IMR-90 (cell line): Measurements from ENCODE around the gene FGD3. TPM values are rescaled to one million over a fixed set of nuclear protein-coding genes. Genes with fewer than 3 reads are reported as not detected.

ENCODE experiments used
- ATAC-seq: fragments of 200-7000 bp; cut with Tn5 transposase; 2 replicates; pipeline ENCODE4 v1.9.1; 2020; ENCODE audit warnings: low read depth, mild to moderate bottlenecking, moderate library complexity
- Bru-seq: library from RNA; stranded (reverse); fragments of 400-500 nt; gene quantifications from one replicate; lab custom pipeline; 2021; lab: Mats Ljungman, UMichigan
- BruChase-seq, 2 experiments: library from RNA; stranded (reverse); fragments of 400-500 nt; gene quantifications; one replicate each; lab custom pipeline; 2021; lab: Mats Ljungman, UMichigan
- BruUV-seq: library from RNA; stranded (reverse); fragments of 400-500 nt; replicated peaks from 2 replicates; lab custom pipeline; 2021; lab: Mats Ljungman, UMichigan
- CTCF ChIA-PET: fragments of 300-600 bp; formaldehyde crosslinking; extraction: SDS; loops from one replicate; lab custom pipeline; 2021; ENCODE audit warnings: antibody characterized with exemption; lab: Yijun Ruan, JAX
- POLR2A ChIA-PET: fragments of 300-600 bp; sonication (Branson Sonifier 250); formaldehyde crosslinking; loops from one replicate; lab custom pipeline; 2022; ENCODE audit warnings: antibody characterized with exemption; ENCODE audit not compliant: unreplicated experiment; lab: Charles Lee
- DNase-seq: peaks from one replicate; pipeline ENCODE4 v3.0.0; 2013
- H2AFZ ChIP-seq: replicated peaks from 2 replicates; pipeline ENCODE3; 2013; ENCODE audit warnings: low read length, mild to moderate bottlenecking; ENCODE audit not compliant: poor library complexity
- H2AK5ac ChIP-seq: 2 replicates; pipeline ENCODE4 v1.6.1; 2013; ENCODE audit warnings: low read depth, low read length, inconsistent platforms
- H2AK9ac ChIP-seq: replicated peaks from 2 replicates; pipeline ENCODE3; 2013; ENCODE audit warnings: mild to moderate bottlenecking, low read depth, low read length, moderate library complexity; ENCODE audit not compliant: poor library complexity
- H2BK120ac ChIP-seq: 2 replicates; pipeline ENCODE4 v1.6.1; 2013; ENCODE audit warnings: low read depth, low read length, inconsistent platforms
- H2BK15ac ChIP-seq: 3 replicates; pipeline ENCODE4 v1.6.1; 2013; ENCODE audit warnings: low read depth, low read length, inconsistent platforms
- H2BK20ac ChIP-seq: 2 replicates; pipeline ENCODE4 v1.6.1; 2013; ENCODE audit warnings: low read depth, mild to moderate bottlenecking, inconsistent platforms, low read length, moderate library complexity
- H2BK5ac ChIP-seq: 2 replicates; pipeline ENCODE4 v1.6.1; 2013; ENCODE audit warnings: mild to moderate bottlenecking, low read depth, low read length, inconsistent platforms; ENCODE audit not compliant: poor library complexity, severe bottlenecking
- H3K14ac ChIP-seq: replicated peaks from 2 replicates; pipeline ENCODE4 v1.6.1; 2013; ENCODE audit warnings: low read depth, low read length, inconsistent platforms
- H3K18ac ChIP-seq: 2 replicates; pipeline ENCODE4 v1.6.1; 2013; ENCODE audit warnings: low read depth, low read length, control low read depth
- H3K23ac ChIP-seq: 2 replicates; pipeline ENCODE4 v1.6.1; 2013; ENCODE audit warnings: low read depth, low read length, inconsistent platforms
- H3K27ac ChIP-seq: 2 replicates; pipeline ENCODE4 v1.5.1; 2013; ENCODE audit warnings: mild to moderate bottlenecking, control low read depth, low read length; ENCODE audit not compliant: insufficient read depth
- H3K27me3 ChIP-seq: 2 replicates; pipeline ENCODE4 v1.6.1; 2013; ENCODE audit warnings: low read length; ENCODE audit not compliant: control insufficient read depth, insufficient read depth
- H3K36me3 ChIP-seq: 2 replicates; pipeline ENCODE4 v1.6.1; 2013; ENCODE audit warnings: low read length, mixed read lengths; ENCODE audit not compliant: control insufficient read depth, insufficient read depth
- H3K4ac ChIP-seq: 2 replicates; pipeline ENCODE4 v1.6.1; 2013; ENCODE audit warnings: low read depth, low read length, inconsistent platforms
- H3K4me1 ChIP-seq: 2 replicates; pipeline ENCODE4 v1.6.1; 2013; ENCODE audit warnings: low read length, mixed read lengths; ENCODE audit not compliant: control insufficient read depth, insufficient read depth
- H3K4me2 ChIP-seq: 2 replicates; pipeline ENCODE4 v1.6.1; 2013; ENCODE audit warnings: low read depth, mild to moderate bottlenecking, control low read depth, low read length, moderate library complexity
- H3K4me3 ChIP-seq: 2 replicates; pipeline ENCODE4 v1.5.1; 2013; ENCODE audit warnings: low read depth, mild to moderate bottlenecking, control low read depth, low read length, moderate library complexity; ENCODE audit not compliant: insufficient read depth
- H3K56ac ChIP-seq: 2 replicates; pipeline ENCODE4 v1.6.1; 2013; ENCODE audit warnings: low read length, inconsistent platforms; ENCODE audit not compliant: insufficient read depth; ENCODE audit errors: extremely low read depth
- H3K79me1 ChIP-seq, 2 experiments: 2 replicates each; pipeline ENCODE4 v1.6.1; 2013; ENCODE audit warnings: low read length in 2 of 2, inconsistent platforms in 1 of 2, low read depth in 1 of 2
- H3K9ac ChIP-seq: 2 replicates; pipeline ENCODE4 v1.6.1; 2013; ENCODE audit warnings: low read depth, low read length, control low read depth
- H3K9me1 ChIP-seq: 2 replicates; pipeline ENCODE4 v1.6.1; 2013; ENCODE audit warnings: low read length, inconsistent platforms; ENCODE audit not compliant: insufficient read depth
- H3K9me3 ChIP-seq: 2 replicates; pipeline ENCODE4 v1.6.1; 2013; ENCODE audit warnings: low read length; ENCODE audit not compliant: control insufficient read depth, insufficient read depth
- H4K20me1 ChIP-seq: 2 replicates; pipeline ENCODE4 v1.6.1; 2013; ENCODE audit warnings: low read length, inconsistent platforms; ENCODE audit not compliant: insufficient read depth
- H4K5ac ChIP-seq: 2 replicates; pipeline ENCODE4 v1.6.1; 2013; ENCODE audit warnings: mild to moderate bottlenecking, low read depth, low read length, control low read depth
- H4K8ac ChIP-seq, 2 experiments: 2 replicates each; pipeline ENCODE4 v1.6.1; 2013; ENCODE audit warnings: low read depth in 2 of 2, low read length in 2 of 2, control low read depth in 1 of 2, inconsistent platforms in 1 of 2
- H4K91ac ChIP-seq: 2 replicates; pipeline ENCODE4 v1.6.1; 2013; ENCODE audit warnings: low read depth, low read length, inconsistent platforms; ENCODE audit not compliant: insufficient read depth
- MAZ ChIP-seq: IDR thresholded peaks from 2 replicates; pipeline ENCODE4 v1.6.1; 2012; ENCODE audit warnings: low read depth, mild to moderate bottlenecking, low read length, improper control_type of control experiment, moderate library complexity, borderline replicate concordance
- POLR2A ChIP-seq: IDR thresholded peaks from 2 replicates; pipeline ENCODE4 v1.6.1; 2012; ENCODE audit warnings: mild to moderate bottlenecking, low read depth, low read length
- RFX5 ChIP-seq: IDR thresholded peaks from 2 replicates; pipeline ENCODE4 v1.8.0; 2012; ENCODE audit warnings: low read depth, mild to moderate bottlenecking, low read length, moderate library complexity
- WGBS, 2 experiments: methylation state at CpG; one replicate each; pipeline versions ENCODE4 v1.1.5 to v1.1.7; 2013; ENCODE audit warnings: missing lambda C conversion rate in 2 of 2; ENCODE audit not compliant: insufficient read length in 1 of 2; ENCODE audit errors: extremely low coverage in 2 of 2; 5-methylcytosine and 5-hydroxymethylcytosine counted together
- dilution Hi-C: fragments of 300-500 bp; cut with HindIII; formaldehyde crosslinking; loops from one replicate; pipeline ENCODE4 v1.14.3; 2018; ENCODE audit warnings: low sequenced_read_pairs; ENCODE audit not compliant: unreplicated experiment
- in situ Hi-C: fragments of 300-500 bp; cut with MboI; formaldehyde crosslinking; loops from 3 replicates; pipeline ENCODE4 v1.14.3; 2019; ENCODE audit warnings: low sequenced_read_pairs, inconsistent platforms, mixed read lengths
- intact Hi-C: fragments of 100-400 bp; cut with micrococcal nuclease; formaldehyde crosslinking; loops from 2 replicates; pipeline ENCODE4 v1.10.0; 2022
- long read RNA-seq: library from polyadenylated mRNA; unstranded; transcript quantifications from one replicate; pipeline ENCODE4 v2.0.0, GENCODE V29; 2021; ENCODE audit not compliant: unreplicated experiment
- polyA plus RNA-seq, 3 experiments: library from polyadenylated mRNA; depleted of rRNA; stranded (reverse); fragments of >200 nt; gene quantifications; 2 replicates each; pipeline ENCODE4 v1.2.3, GENCODE V29; 2012; ENCODE audit warnings: low replicate concordance in 1 of 3
- total RNA-seq: library from RNA; depleted of rRNA; stranded (reverse); fragments of >200 nt; gene quantifications from 2 replicates; pipeline ENCODE4 v1.2.3, GENCODE V29; 2012; rRNA removed
- TF ChIP-seq, protein P1 (sequence below): fragments of 150-350 bp; IDR thresholded peaks from 2 replicates; pipeline ENCODE4 v1.6.1; 2017; ENCODE audit warnings: mild to moderate bottlenecking, antibody characterized with exemption, low read length, low read depth

Gene FGD3, protein sequence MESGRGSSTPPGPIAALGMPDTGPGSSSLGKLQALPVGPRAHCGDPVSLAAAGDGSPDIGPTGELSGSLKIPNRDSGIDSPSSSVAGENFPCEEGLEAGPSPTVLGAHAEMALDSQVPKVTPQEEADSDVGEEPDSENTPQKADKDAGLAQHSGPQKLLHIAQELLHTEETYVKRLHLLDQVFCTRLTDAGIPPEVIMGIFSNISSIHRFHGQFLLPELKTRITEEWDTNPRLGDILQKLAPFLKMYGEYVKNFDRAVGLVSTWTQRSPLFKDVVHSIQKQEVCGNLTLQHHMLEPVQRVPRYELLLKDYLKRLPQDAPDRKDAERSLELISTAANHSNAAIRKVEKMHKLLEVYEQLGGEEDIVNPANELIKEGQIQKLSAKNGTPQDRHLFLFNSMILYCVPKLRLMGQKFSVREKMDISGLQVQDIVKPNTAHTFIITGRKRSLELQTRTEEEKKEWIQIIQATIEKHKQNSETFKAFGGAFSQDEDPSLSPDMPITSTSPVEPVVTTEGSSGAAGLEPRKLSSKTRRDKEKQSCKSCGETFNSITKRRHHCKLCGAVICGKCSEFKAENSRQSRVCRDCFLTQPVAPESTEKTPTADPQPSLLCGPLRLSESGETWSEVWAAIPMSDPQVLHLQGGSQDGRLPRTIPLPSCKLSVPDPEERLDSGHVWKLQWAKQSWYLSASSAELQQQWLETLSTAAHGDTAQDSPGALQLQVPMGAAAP
- not detected in 2 replicates for total RNA-seq
- polyA plus RNA-seq (2012; rRNA removed) = not detected in 2 replicates
- polyA plus RNA-seq (2012; cell fraction: cytosol; rRNA removed) = not detected in 2 replicates
- polyA plus RNA-seq (2012; cell fraction: nucleus; rRNA removed; ENCODE audit: low replicate concordance) = not detected in 2 replicates
- percentile 3 among the genes with signal in this experiment for Bru-seq, nascent RNA
- BruChase-seq, experiment 1, labeled RNA remaining after a 6-hour chase = percentile 3 among the genes with signal in this experiment
- not detected for BruChase-seq, experiment 2, labeled RNA remaining after a 2-hour chase
- long read RNA-seq = 0 reads

DNA sequence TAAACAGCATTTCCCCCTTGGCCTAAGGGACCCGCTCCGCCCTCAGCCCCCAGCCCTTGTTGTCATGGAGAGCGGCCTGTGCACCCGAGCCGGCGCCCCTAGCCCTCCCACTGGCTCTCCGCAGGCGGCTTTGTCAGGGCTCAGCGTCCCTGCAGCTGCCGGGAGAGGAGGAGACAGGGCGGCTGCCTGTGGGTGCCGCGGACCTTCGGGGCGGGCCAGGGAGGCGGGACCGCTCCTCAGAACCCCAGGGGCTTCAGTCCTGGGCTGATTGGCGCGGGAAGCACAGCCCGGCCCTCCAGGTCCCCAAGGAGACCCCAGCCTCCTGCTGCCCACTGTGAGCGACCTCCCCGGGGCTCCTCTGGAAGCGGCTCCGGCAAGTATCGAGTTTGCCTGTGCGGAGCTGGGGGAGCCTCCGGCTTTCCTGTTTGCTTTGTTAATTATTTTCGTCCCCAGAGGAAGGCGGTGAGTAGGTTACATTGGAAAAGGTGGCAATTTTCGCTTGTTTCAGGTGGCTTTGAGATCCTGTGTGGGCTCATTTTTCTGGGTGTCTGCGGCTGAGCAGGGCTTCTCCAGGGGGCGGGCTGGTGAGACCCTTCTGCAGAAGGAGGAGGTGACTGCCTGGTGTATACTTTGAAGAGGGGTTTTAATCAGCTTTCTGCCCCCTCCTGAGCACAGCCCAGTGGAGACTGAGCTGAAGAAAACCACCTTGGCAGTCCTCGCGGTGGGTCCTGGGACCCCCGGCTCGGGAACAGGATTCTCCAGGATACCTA is at the start of gene FGD3:
FGD3 (plus strand) TSS at position 256 of the 770 bp plus-strand sequence. CDS start 28,734 bp downstream, outside the sequence.
- intact Hi-C loops = no loop called here
- DNase-seq (no peak), ATAC-seq (peak; percentile 87)
- BruUV-seq = no TSS peak
- 0% methylated on average over 7 of the region's 36 CpGs; no CpG with 5 or more reads in 1 of the 2 experiments for WGBS, 2 experiments
- H3K4me3 ChIP-seq = no peak within 1 kb of the TSS; the same call in 1 of the 2 replicates
- no peak within 1 kb of the TSS for H3K4ac ChIP-seq
- no peak within 1 kb of the TSS for H3K9ac ChIP-seq
- no peak within 1 kb of the TSS for H2BK20ac ChIP-seq
- H4K8ac ChIP-seq = no peak within 1 kb of the TSS
- no peaks in the 10 kb centered on the region for H3K9me1 ChIP-seq
- no peak within 1 kb of the TSS for H4K91ac ChIP-seq
- no peaks in the 10 kb centered on the region for H4K20me1 ChIP-seq
- H3K36me3 ChIP-seq = no peaks in the 10 kb centered on the region
- no peak within 1 kb of the TSS for H3K23ac ChIP-seq
- dilution Hi-C loops = no loop called here
- H2AK5ac ChIP-seq = no peak within 1 kb of the TSS
- H3K79me1 ChIP-seq = no peaks in the 10 kb centered on the region
- in situ Hi-C loops = no loop called here
- H3K4me2 ChIP-seq = no peak within 1 kb of the TSS; the same call in 1 of the 2 replicates
- H2BK15ac ChIP-seq = no peak within 1 kb of the TSS
- H3K9me3 ChIP-seq = peaks cover 3% of the 10 kb centered on the region
- no peak within 1 kb of the TSS for H4K5ac ChIP-seq
- H3K14ac ChIP-seq = no peak within 1 kb of the TSS
- H2AFZ ChIP-seq = peak within 1 kb of the TSS; percentile 68
- no peaks in the 10 kb centered on the region for H3K4me1 ChIP-seq
- H3K18ac ChIP-seq = no peak within 1 kb of the TSS
- H3K56ac ChIP-seq = no peak within 1 kb of the TSS
- H2BK5ac ChIP-seq = peak within 1 kb of the TSS; percentile 77
- no peak within 1 kb of the TSS for H2BK120ac ChIP-seq
- ChIA-PET CTCF (interaction anchor here (1.3 kb wide), 1 partner anchor 10 kb away, joined by 5 read pairs; no protein-coding TSS in a partner anchor), POLR2A (no interaction called here)
- no peak for TF ChIP-seq MAZ
- no peak for TF ChIP-seq POLR2A
- TF ChIP-seq, protein P1, sequence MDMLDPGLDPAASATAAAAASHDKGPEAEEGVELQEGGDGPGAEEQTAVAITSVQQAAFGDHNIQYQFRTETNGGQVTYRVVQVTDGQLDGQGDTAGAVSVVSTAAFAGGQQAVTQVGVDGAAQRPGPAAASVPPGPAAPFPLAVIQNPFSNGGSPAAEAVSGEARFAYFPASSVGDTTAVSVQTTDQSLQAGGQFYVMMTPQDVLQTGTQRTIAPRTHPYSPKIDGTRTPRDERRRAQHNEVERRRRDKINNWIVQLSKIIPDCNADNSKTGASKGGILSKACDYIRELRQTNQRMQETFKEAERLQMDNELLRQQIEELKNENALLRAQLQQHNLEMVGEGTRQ = no peak
- TF ChIP-seq RFX5 = no peak
- H3K27me3 ChIP-seq = peaks cover 25% of the 10 kb centered on the region
- no peak within 1 kb of the TSS for H2AK9ac ChIP-seq
- H3K27ac ChIP-seq = no peak within 1 kb of the TSS
